MM.1S (cell line): ENCODE measurements around the gene FBXL2.

Experiments used
- DNase-seq: peaks from one replicate; pipeline ENCODE4 v3.0.0-alpha.2; 2015
- H2AFZ ChIP-seq: fragments of 300-600 bp; sonication (generic); 2 replicates; pipeline ENCODE4 v1.6.0; 2016; ENCODE audit warnings: antibody characterized with exemption, low read length
- H3F3A ChIP-seq: fragments of 300-600 bp; sonication (generic); 2 replicates; pipeline ENCODE4 v1.6.1; 2016; ENCODE audit warnings: mild to moderate bottlenecking, antibody characterized with exemption, low read length, moderate library complexity, mixed read lengths; ENCODE audit not compliant: insufficient read depth
- H3K27ac ChIP-seq: fragments of 300-600 bp; sonication (generic); 2 replicates; pipeline ENCODE4 v1.5.1; 2016; ENCODE audit warnings: mild to moderate bottlenecking, low read length
- H3K27me3 ChIP-seq: fragments of 300-600 bp; sonication (generic); replicated peaks from 2 replicates; pipeline ENCODE4 v1.6.0; 2016; ENCODE audit warnings: low read length; ENCODE audit not compliant: insufficient read depth
- H3K36me3 ChIP-seq: fragments of 300-600 bp; sonication (generic); replicated peaks from 2 replicates; pipeline ENCODE4 v1.6.1; 2016; ENCODE audit warnings: mild to moderate bottlenecking, low read length, mixed read lengths; ENCODE audit not compliant: insufficient read depth
- H3K4me1 ChIP-seq: fragments of 300-600 bp; sonication (generic); 2 replicates; pipeline ENCODE4 v1.6.1; 2016; ENCODE audit warnings: low read length, mixed read lengths
- H3K4me2 ChIP-seq: fragments of 300-600 bp; sonication (generic); 2 replicates; pipeline ENCODE4 v1.6.0; 2016; ENCODE audit warnings: low read depth, low read length
- H3K4me3 ChIP-seq: fragments of 300-600 bp; sonication (generic); 2 replicates; pipeline ENCODE4 v1.5.1; 2016; ENCODE audit warnings: low read length, mixed read lengths
- H3K79me2 ChIP-seq: fragments of 300-600 bp; sonication (generic); 2 replicates; pipeline ENCODE4 v1.6.1; 2016; ENCODE audit warnings: mixed run types, low read length, mixed read lengths
- H3K9ac ChIP-seq: fragments of 300-600 bp; sonication (generic); 2 replicates; pipeline ENCODE4 v1.6.1; 2016; ENCODE audit warnings: low read length, mixed read lengths
- H3K9me2 ChIP-seq: fragments of 300-600 bp; sonication (generic); replicated peaks from 2 replicates; pipeline ENCODE4 v1.6.1; 2016; ENCODE audit warnings: mild to moderate bottlenecking, low read length, mixed read lengths; ENCODE audit not compliant: insufficient read depth
- H3K9me3 ChIP-seq: fragments of 300-600 bp; sonication (generic); replicated peaks from 2 replicates; pipeline ENCODE4 v1.6.1; 2016; ENCODE audit warnings: mild to moderate bottlenecking, low read length, mixed read lengths; ENCODE audit not compliant: insufficient read depth
- H4K20me1 ChIP-seq: fragments of 300-600 bp; sonication (generic); 2 replicates; pipeline ENCODE4 v1.6.1; 2016; ENCODE audit warnings: mild to moderate bottlenecking, low read length, moderate library complexity, mixed read lengths; ENCODE audit not compliant: insufficient read depth
- CTCF ChIP-seq: fragments of 300-600 bp; sonication (generic); IDR thresholded peaks from 2 replicates; pipeline ENCODE4 v1.5.1; 2016; ENCODE audit warnings: antibody characterized with exemption, low read length, mixed read lengths
- EZH2 ChIP-seq: fragments of 300-600 bp; sonication (generic); optimal IDR thresholded peaks from 2 replicates; pipeline ENCODE3; 2017; ENCODE audit warnings: low read depth, mild to moderate bottlenecking, antibody characterized with exemption, low read length, mixed read lengths
- EZH2phosphoT487 ChIP-seq: fragments of 300-600 bp; sonication (generic); IDR thresholded peaks from 2 replicates; pipeline ENCODE4 v1.6.1; 2018; ENCODE audit warnings: antibody characterized with exemption, low read length

The FBXL2 gene

GRCh38 chr3:33312361-33312760, 35.1 kb downstream of the FBXL2 start:
- no peak for DNase-seq
- no peak overlapping the region for H3K9ac ChIP-seq

DNA sequence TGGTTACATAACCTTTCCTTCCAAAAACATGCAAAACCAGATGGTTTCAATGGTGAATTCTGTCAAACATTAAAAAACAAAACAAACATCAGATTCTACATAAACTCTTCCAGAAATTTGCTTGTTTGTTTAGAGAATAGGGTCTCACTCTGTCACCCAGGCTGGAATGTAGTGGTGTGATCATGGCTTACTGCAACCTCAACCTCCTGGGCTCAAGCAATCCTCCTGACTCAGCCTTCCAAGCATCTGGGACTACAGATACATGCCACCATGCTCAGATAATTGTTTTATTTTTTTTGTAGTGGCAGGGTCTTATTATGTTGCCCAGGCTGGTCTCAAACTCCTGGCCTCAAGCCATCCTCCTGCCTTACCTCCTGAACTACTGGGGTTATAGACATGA, 36.1 kb downstream of the FBXL2 start:
- Histone ChIP-seq H3K27me3 (no peaks in the 10 kb centered on the region), H3K9ac (no peak overlapping the region)
- TF ChIP-seq CTCF (no peak), EZH2phosphoT487 (no peak), EZH2 (no peak)

More at GRCh38 chr3:33312361-33312760, 35.1 kb downstream of the FBXL2 start:
- no peak overlapping the region for H3K4me3 ChIP-seq
- no peak overlapping the region for H2AFZ ChIP-seq
- H3K4me2 ChIP-seq = no peak overlapping the region
- H3K27ac ChIP-seq = no peak overlapping the region
- TF ChIP-seq CTCF (no peak), EZH2phosphoT487 (no peak), EZH2 (no peak)
- no peaks in the 10 kb centered on the region for H3K9me2 ChIP-seq
- H3K9me3 ChIP-seq = no peaks in the 10 kb centered on the region
- no peaks in the 10 kb centered on the region for H3K36me3 ChIP-seq
- no peaks in the 10 kb centered on the region for H3K79me2 ChIP-seq
- no peaks in the 10 kb centered on the region for H3K27me3 ChIP-seq
- 0 out of 2 replicates have a peak, but pooled peaks cover 5% of the 10 kb centered on the region for H3K4me1 ChIP-seq
- no peaks in the 10 kb centered on the region for H3F3A ChIP-seq
- H4K20me1 ChIP-seq = no peaks in the 10 kb centered on the region

GRCh38 chr3:33314993-33315392, 37.8 kb downstream of the FBXL2 start:
- H3K9me3 ChIP-seq = no peaks in the 10 kb centered on the region
- no peak overlapping the region for H2AFZ ChIP-seq
- no peaks in the 10 kb centered on the region for H3F3A ChIP-seq
- H3K4me3 ChIP-seq = no peak overlapping the region
- H3K27me3 ChIP-seq = no peaks in the 10 kb centered on the region
- no peak overlapping the region for H3K9ac ChIP-seq
- no peak for TF ChIP-seq CTCF
- TF ChIP-seq EZH2 = no peak
- no peak for TF ChIP-seq EZH2phosphoT487
- no peaks in the 10 kb centered on the region for H4K20me1 ChIP-seq
- no peaks in the 10 kb centered on the region for H3K36me3 ChIP-seq
- H3K9me2 ChIP-seq = no peaks in the 10 kb centered on the region
- peaks cover 20% of the 10 kb centered on the region for H3K4me1 ChIP-seq
- no peak for DNase-seq
- H3K27ac ChIP-seq = no peak overlapping the region
- no peak overlapping the region for H3K4me2 ChIP-seq
- no peaks in the 10 kb centered on the region for H3K79me2 ChIP-seq

More for the DNA sequence above, 36.1 kb downstream of the FBXL2 start:
- H4K20me1 ChIP-seq = no peaks in the 10 kb centered on the region
- H2AFZ ChIP-seq = no peak overlapping the region
- no peak for DNase-seq
- no peak overlapping the region for H3K4me3 ChIP-seq
- H3K4me2 ChIP-seq = no peak overlapping the region
- H3K27ac ChIP-seq = no peak overlapping the region
- H3K9me2 ChIP-seq = no peaks in the 10 kb centered on the region
- H3K79me2 ChIP-seq = no peaks in the 10 kb centered on the region
- no peaks in the 10 kb centered on the region for H3K9me3 ChIP-seq
- H3K36me3 ChIP-seq = no peaks in the 10 kb centered on the region
- peaks cover 14% of the 10 kb centered on the region for H3K4me1 ChIP-seq
- no peaks in the 10 kb centered on the region for H3F3A ChIP-seq
